Osteocyte (in vitro differentiated cells): Measurements from ENCODE around the gene MLKL. TPM values are rescaled to one million over a fixed set of nuclear protein-coding genes. Genes with fewer than 3 reads are reported as not detected.

Experiments
- DNase-seq: peaks from one replicate; pipeline ENCODE4 v3.0.0; 2021; ENCODE audit warnings: mixed read lengths; ENCODE audit not compliant: unreplicated experiment; ENCODE audit errors: extremely low spot score
- H3K27ac Mint-ChIP-seq: one replicate; pipeline ENCODE4 v1.8.0; 2021; ENCODE audit warnings: mild to moderate bottlenecking, mixed read lengths; ENCODE audit not compliant: unreplicated experiment
- H3K27me3 Mint-ChIP-seq: one replicate; pipeline ENCODE4 v1.8.0; 2021; ENCODE audit warnings: mixed read lengths; ENCODE audit not compliant: unreplicated experiment
- H3K36me3 Mint-ChIP-seq: one replicate; pipeline ENCODE4 v1.8.0; 2021; ENCODE audit warnings: mixed read lengths; ENCODE audit not compliant: unreplicated experiment
- H3K4me1 Mint-ChIP-seq: one replicate; pipeline ENCODE4 v1.8.0; 2021; ENCODE audit warnings: mixed read lengths; ENCODE audit not compliant: unreplicated experiment
- H3K4me3 Mint-ChIP-seq: one replicate; pipeline ENCODE4 v1.8.0; 2021; ENCODE audit warnings: mild to moderate bottlenecking, moderate library complexity, mixed read lengths; ENCODE audit not compliant: unreplicated experiment
- H3K9me3 Mint-ChIP-seq: one replicate; pipeline ENCODE4 v1.8.0; 2021; ENCODE audit warnings: mixed read lengths; ENCODE audit not compliant: unreplicated experiment
- total RNA-seq: library from RNA; stranded (reverse); gene quantifications from 2 replicates; pipeline ENCODE4 v1.2.1, GENCODE V29; 2021
- TF ChIP-seq, protein P1 (sequence below): fragments of 200-600 bp; sonication (generic); IDR thresholded peaks from 2 replicates; pipeline ENCODE4 v1.5.0; 2021; ENCODE audit warnings: antibody characterized with exemption, mild to moderate bottlenecking, moderate library complexity

MLKL gene
- total RNA-seq, 1 donor from 2014 or later: 1.3 TPM

DNA sequence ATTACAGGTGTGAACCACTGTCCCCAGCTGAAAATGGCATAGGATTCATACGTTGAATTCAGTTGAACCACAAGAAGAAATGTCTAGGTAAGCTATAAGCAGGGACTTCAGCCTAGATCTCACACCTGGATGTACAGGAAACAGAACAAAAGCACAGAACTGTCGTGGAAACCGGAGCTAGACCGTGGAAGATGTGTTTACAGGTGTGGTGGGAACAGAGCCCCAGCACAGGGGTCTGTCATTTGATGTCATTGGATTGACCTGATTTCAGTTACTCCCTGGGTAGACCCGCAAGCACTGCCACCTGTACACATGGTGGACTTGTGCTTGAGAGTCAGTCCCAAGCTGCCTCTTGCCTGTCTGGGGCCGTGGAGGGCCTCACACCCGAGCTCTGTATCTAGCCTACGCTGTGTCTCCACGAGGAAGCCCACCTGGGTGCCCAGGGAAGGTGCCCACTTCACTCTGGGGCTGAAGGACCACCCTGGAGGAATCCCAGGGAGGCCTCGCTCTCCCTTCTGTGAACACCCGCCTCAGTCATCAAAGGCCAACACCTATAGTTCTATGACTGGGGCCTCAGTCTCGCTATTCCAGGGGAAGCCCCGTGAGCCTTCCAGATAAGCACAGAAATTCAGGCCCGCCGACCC lies 32.2 kb upstream of the MLKL start:
- Mint-ChIP-seq H3K4me3 (no peak overlapping the region), H3K4me1 (peaks cover 15% of the 10 kb centered on the region), H3K27me3 (no peaks in the 10 kb centered on the region), H3K9me3 (no peaks in the 10 kb centered on the region), H3K36me3 (no peaks in the 10 kb centered on the region), H3K27ac (no peak overlapping the region)
- TF ChIP-seq, protein P1, sequence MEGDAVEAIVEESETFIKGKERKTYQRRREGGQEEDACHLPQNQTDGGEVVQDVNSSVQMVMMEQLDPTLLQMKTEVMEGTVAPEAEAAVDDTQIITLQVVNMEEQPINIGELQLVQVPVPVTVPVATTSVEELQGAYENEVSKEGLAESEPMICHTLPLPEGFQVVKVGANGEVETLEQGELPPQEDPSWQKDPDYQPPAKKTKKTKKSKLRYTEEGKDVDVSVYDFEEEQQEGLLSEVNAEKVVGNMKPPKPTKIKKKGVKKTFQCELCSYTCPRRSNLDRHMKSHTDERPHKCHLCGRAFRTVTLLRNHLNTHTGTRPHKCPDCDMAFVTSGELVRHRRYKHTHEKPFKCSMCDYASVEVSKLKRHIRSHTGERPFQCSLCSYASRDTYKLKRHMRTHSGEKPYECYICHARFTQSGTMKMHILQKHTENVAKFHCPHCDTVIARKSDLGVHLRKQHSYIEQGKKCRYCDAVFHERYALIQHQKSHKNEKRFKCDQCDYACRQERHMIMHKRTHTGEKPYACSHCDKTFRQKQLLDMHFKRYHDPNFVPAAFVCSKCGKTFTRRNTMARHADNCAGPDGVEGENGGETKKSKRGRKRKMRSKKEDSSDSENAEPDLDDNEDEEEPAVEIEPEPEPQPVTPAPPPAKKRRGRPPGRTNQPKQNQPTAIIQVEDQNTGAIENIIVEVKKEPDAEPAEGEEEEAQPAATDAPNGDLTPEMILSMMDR: no peak
- no peak for DNase-seq

DNA sequence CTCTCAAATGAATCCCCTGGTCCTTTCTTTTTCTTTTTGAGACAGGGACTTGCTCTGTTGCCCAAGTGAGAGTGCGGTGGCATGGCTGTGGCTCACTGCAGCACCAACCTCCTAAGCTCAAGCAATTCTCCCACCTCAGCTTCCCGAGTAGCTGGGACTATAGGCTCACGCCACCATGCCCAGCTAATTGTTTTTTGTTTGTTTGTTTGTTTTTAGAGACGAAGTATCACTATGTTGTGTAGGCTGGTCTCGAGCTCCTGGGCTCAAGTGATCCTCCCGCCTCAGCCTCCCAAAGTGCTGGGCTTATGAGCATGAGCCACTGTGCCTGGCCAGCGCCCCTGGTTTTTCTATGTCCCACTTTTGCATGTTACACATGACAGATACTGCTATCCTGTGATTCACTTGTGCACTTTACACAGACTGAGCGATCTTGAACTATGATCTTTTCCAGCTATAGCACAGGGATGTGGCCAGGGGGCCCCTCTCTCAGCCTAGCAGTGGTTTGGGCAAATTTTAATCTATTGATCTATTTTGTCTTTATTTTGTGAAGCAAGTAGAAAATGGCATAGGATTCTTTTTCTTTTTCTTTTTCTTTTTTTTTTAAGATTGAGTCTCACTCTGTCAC lies 31.3 kb upstream of the MLKL start:
- no peak overlapping the region for H3K4me3 Mint-ChIP-seq
- H3K4me1 Mint-ChIP-seq: peaks cover 13% of the 10 kb centered on the region
- no peaks in the 10 kb centered on the region for H3K27me3 Mint-ChIP-seq
- TF ChIP-seq, protein P1: no peak
- H3K9me3 Mint-ChIP-seq: no peaks in the 10 kb centered on the region
- H3K36me3 Mint-ChIP-seq: no peaks in the 10 kb centered on the region
- no peak overlapping the region for H3K27ac Mint-ChIP-seq
- no peak for DNase-seq

DNA sequence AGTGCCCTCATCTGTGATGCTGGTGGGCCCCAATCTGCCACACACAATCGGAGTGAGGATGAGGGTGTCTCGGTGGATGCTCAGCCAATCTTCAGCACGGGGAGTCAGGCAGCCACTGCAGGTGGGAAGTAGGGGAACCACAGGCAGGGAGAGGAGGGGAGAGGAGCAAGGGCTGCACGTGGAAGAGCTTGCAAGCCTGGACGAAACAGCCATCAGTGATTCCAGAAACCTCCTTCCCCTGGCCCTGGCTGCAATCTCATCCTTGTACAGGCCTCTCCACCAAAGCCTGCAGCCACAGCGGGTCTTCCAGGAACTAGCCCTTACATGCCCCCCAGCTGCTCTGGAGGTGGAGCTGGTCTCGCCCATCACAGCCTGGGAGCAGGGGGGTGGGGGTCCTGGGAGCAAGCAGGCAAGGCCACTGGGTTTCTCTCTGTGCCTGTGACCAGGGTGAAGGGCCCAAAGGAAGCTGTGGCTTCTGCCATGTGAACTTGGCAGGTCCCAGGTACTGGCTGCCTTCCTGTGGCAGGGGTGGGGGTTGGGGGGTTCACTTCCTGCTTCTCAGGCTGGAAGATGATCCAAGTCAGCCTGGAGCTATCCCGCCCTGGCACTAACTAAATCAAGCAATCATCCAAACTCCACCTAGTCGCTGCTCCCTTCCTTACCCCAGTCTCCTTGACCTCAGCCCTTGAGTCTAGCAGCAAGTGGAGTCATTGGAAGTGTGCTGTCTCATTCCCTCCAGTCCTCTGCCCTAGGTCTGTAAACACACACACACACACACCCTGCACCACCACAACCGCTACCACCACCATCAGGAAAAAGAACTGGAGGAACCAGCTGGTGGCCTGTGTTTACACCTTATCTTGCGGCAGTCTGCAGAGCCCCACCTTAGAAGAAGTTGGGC lies 29.4 kb upstream of the MLKL start:
- Mint-ChIP-seq H3K27ac (no peak overlapping the region), H3K9me3 (no peaks in the 10 kb centered on the region), H3K36me3 (no peaks in the 10 kb centered on the region), H3K4me1 (peaks cover 16% of the 10 kb centered on the region), H3K27me3 (no peaks in the 10 kb centered on the region), H3K4me3 (no peak overlapping the region)
- TF ChIP-seq, protein P1: no peak
- no peak for DNase-seq

DNA sequence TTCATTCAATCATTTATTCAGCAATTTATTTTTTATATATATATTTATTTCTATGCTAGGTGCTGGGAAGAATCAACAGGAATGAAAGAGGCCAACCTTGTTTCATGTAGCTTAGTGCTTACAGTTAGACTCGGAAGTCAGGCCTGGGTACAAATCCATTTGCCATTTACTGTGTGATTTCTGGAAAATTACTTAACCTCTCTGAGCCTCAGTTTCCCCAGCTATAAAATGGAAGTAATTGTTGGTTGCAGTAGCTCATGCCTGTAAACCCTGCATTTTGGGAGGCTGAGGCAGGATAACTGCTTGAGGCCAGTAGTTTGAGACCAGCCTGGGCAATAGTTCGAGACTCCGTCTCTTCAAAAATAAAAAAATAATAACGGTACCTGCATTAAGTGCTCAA lies 27.2 kb upstream of the MLKL start:
- no peaks in the 10 kb centered on the region for H3K36me3 Mint-ChIP-seq
- H3K27ac Mint-ChIP-seq: no peak overlapping the region
- DNase-seq: no peak
- H3K4me3 Mint-ChIP-seq: no peak overlapping the region
- H3K4me1 Mint-ChIP-seq: peaks cover 16% of the 10 kb centered on the region
- TF ChIP-seq, protein P1: no peak
- no peaks in the 10 kb centered on the region for H3K27me3 Mint-ChIP-seq
- no peaks in the 10 kb centered on the region for H3K9me3 Mint-ChIP-seq

DNA sequence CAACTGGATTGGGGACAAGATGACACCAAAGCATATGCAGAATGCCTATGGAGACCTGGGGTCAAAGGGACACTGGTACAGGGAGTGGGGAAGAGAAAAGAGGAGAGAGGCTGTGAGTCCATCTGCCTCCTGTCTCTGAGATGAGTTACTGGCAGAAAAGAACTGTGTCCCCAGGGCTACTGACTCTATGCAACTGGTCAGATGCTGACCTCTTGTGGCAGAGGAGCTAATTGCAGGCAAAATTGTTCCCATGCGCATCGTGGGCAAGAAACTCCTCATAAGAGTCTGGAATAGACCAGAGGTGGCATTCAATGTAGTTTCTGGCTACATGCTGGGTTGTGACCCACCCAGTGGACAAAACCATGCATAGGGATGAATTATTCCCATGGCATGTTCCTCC lies 26.1 kb upstream of the MLKL start:
- DNase-seq: no peak
- Mint-ChIP-seq H3K27ac (no peak overlapping the region), H3K9me3 (no peaks in the 10 kb centered on the region), H3K36me3 (no peaks in the 10 kb centered on the region), H3K4me3 (no peak overlapping the region), H3K27me3 (peaks cover under 1% of the 10 kb centered on the region), H3K4me1 (peaks cover 16% of the 10 kb centered on the region)
- TF ChIP-seq, protein P1: peak; percentile 39
